Endothelial cell (in vitro differentiated cells): ENCODE results near the gene KLF2. TPM values are rescaled to one million over a fixed set of nuclear protein-coding genes. Genes with fewer than 3 reads are reported as not detected.
A peak's percentile ranks its signal among the peaks of the same experiment; 100 is the strongest.

Experiments
- DNase-seq: peaks from one replicate; pipeline ENCODE4 v3.0.0; 2021; ENCODE audit warnings: low spot score
- H3K27ac Mint-ChIP-seq: one replicate; pipeline ENCODE4 v1.8.0; 2021; ENCODE audit warnings: mixed read lengths, inconsistent platforms; ENCODE audit not compliant: unreplicated experiment
- H3K27me3 Mint-ChIP-seq: one replicate; pipeline ENCODE4 v1.8.0; 2021; ENCODE audit warnings: mild to moderate bottlenecking, moderate library complexity, mixed read lengths, inconsistent platforms; ENCODE audit not compliant: unreplicated experiment
- H3K36me3 Mint-ChIP-seq: one replicate; pipeline ENCODE4 v1.8.0; 2021; ENCODE audit warnings: mild to moderate bottlenecking, low read depth, mixed read lengths, inconsistent platforms; ENCODE audit not compliant: unreplicated experiment
- H3K4me1 Mint-ChIP-seq: one replicate; pipeline ENCODE4 v1.8.0; 2021; ENCODE audit warnings: mild to moderate bottlenecking, mixed read lengths, inconsistent platforms; ENCODE audit not compliant: unreplicated experiment
- H3K4me3 Mint-ChIP-seq: one replicate; pipeline ENCODE4 v1.8.0; 2021; ENCODE audit warnings: mild to moderate bottlenecking, mixed read lengths, inconsistent platforms; ENCODE audit not compliant: unreplicated experiment
- H3K9me3 Mint-ChIP-seq: one replicate; pipeline ENCODE4 v1.8.0; 2021; ENCODE audit warnings: mixed read lengths, inconsistent platforms; ENCODE audit not compliant: unreplicated experiment
- total RNA-seq: library from RNA; stranded (reverse); fragmentation: NEBNext Ultra II Directional; extraction: Animal tissue kit (Norgen Biotek cat#: 25700); gene quantifications from one replicate; pipeline ENCODE4 v1.2.1, GENCODE V29; 2021; ENCODE audit not compliant: unreplicated experiment
- TF ChIP-seq, protein P1 (sequence below): fragments of 200-600 bp; sonication (generic); IDR thresholded peaks from one replicate; pipeline ENCODE4 v1.5.0; 2021; ENCODE audit warnings: antibody characterized with exemption; ENCODE audit not compliant: unreplicated experiment

The KLF2 gene
- total RNA-seq, 1 donor from 2014 or later: 48.9 TPM

DNA sequence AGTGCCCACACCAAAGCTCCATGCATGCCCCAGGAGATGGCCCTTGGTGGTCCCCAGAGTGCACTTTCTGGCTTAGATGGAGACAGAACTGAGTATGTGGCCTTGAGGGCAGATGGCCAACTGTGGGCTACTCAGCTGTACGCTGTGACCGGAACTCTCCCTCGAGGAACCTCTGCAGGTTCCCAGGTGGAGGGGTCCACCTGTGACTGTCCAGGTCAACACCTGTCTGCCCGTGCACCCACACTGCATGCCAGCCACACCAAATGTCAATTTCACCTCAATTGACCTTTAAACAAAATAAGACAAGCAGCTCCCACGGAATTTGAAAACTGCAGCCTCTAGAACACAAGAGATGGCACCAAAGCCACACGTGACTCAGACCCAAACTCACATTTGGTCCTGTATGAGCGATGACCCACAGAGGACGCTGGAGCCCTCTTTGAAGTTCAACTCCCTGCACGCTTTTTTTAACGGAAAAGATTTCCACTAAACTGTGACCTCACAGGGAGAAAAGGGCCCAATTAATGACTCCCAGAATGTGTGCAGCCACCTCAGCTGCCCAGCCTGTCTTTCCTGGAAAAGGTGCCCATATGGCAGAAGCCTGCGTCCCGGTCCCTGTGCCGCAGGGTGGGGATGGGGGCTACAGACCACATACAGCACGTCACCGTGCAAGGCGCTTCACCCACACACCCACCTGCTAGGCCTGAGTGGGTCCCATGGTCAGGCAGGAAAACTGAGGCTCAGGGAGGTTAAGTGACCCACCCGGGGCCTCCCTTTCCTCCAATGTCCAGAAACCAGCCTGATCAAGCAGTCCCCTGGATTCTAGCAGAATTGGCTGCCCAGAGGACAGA is 47.7 kb downstream of the KLF2 start:
- no peak for DNase-seq
- peaks cover 11% of the 10 kb centered on the region for H3K4me1 Mint-ChIP-seq
- H3K36me3 Mint-ChIP-seq: peaks cover 29% of the 10 kb centered on the region
- H3K4me3 Mint-ChIP-seq: no peak overlapping the region
- TF ChIP-seq, protein P1, sequence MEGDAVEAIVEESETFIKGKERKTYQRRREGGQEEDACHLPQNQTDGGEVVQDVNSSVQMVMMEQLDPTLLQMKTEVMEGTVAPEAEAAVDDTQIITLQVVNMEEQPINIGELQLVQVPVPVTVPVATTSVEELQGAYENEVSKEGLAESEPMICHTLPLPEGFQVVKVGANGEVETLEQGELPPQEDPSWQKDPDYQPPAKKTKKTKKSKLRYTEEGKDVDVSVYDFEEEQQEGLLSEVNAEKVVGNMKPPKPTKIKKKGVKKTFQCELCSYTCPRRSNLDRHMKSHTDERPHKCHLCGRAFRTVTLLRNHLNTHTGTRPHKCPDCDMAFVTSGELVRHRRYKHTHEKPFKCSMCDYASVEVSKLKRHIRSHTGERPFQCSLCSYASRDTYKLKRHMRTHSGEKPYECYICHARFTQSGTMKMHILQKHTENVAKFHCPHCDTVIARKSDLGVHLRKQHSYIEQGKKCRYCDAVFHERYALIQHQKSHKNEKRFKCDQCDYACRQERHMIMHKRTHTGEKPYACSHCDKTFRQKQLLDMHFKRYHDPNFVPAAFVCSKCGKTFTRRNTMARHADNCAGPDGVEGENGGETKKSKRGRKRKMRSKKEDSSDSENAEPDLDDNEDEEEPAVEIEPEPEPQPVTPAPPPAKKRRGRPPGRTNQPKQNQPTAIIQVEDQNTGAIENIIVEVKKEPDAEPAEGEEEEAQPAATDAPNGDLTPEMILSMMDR: no peak
- H3K9me3 Mint-ChIP-seq: no peaks in the 10 kb centered on the region
- H3K27me3 Mint-ChIP-seq: peaks cover 17% of the 10 kb centered on the region
- H3K27ac Mint-ChIP-seq: no peak overlapping the region

DNA sequence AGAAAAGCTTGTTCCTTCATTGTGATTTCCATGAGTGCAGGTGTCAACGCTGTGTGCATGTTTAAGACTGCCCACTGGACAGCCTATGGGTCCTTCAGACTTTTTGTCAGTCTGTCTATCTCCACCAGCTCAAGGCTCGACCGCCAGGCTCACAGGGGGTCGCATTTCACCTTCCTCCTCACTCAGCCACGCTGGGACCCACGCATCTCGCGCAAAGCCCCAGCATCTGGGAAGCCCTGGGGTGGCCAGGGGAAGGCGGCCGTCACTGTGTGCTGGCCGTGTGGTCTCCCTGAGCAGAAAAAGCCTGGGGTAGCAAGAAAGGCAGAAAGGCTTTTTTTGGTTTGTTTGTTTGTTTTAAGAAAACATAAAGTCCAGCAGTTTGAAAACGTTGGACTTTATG is 48.5 kb downstream of the KLF2 start:
- Mint-ChIP-seq H3K4me1 (peaks cover 11% of the 10 kb centered on the region), H3K9me3 (no peaks in the 10 kb centered on the region), H3K4me3 (no peak overlapping the region), H3K27me3 (peaks cover 17% of the 10 kb centered on the region), H3K36me3 (peaks cover 29% of the 10 kb centered on the region), H3K27ac (no peak overlapping the region)
- DNase-seq: no peak
- TF ChIP-seq, protein P1: no peak

DNA sequence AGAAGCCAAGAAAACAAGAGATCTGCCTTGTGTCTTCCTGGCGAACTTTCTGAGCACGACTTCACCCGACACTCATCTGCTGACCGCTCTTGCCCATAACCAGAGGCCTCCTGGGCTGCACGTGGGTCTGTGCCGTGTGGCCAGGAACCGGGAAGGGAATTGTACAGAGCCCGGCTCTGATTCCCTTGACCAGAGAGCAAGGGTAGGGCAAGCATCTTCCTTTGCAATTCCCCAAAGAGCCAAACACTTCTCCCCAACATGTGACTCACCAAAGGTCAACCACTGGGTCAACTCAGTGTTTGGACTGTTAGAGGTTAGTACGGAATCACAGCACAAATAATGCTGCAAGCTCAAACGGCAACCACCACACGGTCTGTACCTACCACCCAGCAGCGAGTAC is 48.9 kb downstream of the KLF2 start:
- Mint-ChIP-seq H3K4me3 (peak overlapping the region; percentile 56), H3K9me3 (no peaks in the 10 kb centered on the region), H3K4me1 (peaks cover 11% of the 10 kb centered on the region), H3K36me3 (peaks cover 29% of the 10 kb centered on the region), H3K27me3 (peaks cover 17% of the 10 kb centered on the region), H3K27ac (no peak overlapping the region)
- TF ChIP-seq, protein P1: no peak
- no peak for DNase-seq

DNA sequence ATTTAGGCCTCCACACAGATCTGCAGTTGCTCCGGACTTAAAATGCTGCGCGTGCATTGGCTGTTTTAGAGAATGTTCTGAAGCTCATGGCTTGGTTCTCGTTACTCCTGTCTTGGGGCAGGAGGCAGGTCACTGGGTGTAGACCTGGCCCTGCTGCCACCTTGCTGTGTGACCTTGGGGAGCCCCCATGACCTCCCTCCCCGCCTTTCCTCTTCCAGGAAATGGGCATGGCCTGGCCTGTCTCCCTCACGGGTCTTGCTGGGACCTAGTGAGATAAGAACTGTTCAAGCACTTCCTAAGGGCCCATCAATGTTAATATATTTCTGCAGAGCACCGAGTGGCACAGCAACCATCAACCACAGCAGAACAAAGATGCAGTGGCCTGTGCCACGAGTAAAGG is 49.4 kb downstream of the KLF2 start:
- Mint-ChIP-seq H3K27me3 (peaks cover 17% of the 10 kb centered on the region), H3K4me3 (no peak overlapping the region), H3K9me3 (no peaks in the 10 kb centered on the region), H3K36me3 (peaks cover 33% of the 10 kb centered on the region), H3K4me1 (peaks cover 11% of the 10 kb centered on the region), H3K27ac (no peak overlapping the region)
- TF ChIP-seq, protein P1: no peak
- no peak for DNase-seq

DNA sequence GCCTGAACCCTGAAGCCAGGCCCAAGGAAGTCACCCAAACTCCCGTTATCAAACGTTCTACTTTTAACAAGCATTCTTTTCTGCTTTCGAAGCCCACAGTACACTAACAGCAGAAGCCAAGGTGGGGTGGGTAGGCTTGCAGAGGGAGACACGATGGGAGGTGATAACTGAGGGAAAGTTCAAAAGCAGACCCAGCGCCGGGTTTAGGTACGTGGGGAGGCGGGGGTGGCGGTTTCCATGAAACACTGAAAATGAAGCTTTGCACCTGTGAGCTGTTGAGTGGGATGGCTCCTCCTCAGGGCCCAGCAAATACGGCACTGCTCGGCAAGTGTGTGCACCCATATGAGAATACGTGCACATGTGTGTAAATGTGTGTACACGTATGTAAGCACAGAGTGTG is 49.8 kb downstream of the KLF2 start:
- H3K4me3 Mint-ChIP-seq: no peak overlapping the region
- H3K27ac Mint-ChIP-seq: no peak overlapping the region
- TF ChIP-seq, protein P1: no peak
- peaks cover 11% of the 10 kb centered on the region for H3K4me1 Mint-ChIP-seq
- H3K36me3 Mint-ChIP-seq: peaks cover 35% of the 10 kb centered on the region
- H3K27me3 Mint-ChIP-seq: peaks cover 17% of the 10 kb centered on the region
- H3K9me3 Mint-ChIP-seq: no peaks in the 10 kb centered on the region
- DNase-seq: no peak
